ENCODE measurements around the gene PTCH1.
A peak's percentile ranks its signal among the peaks of the same experiment; 100 is the strongest.

The PTCH1 gene

GRCh38 chr9:95411054-95411892 lies 105.5 kb downstream of the PTCH1 start:
- TF ChIP-seq CTCF (IDR thresholded peaks at IDR 0.05; ENCODE audit: low read length, missing control alignments): no peak

GRCh38 chr9:95409650-95410426 lies 106.9 kb downstream of the PTCH1 start:
- H3K4me3 ChIP-seq (replicated peaks; ENCODE audit: low read depth, low read length): no peak overlapping the region
- TF ChIP-seq CTCF (IDR thresholded peaks at IDR 0.05; ENCODE audit: low read length, missing control alignments): no peak
- DNase-seq (ENCODE audit: low read depth): peak; percentile 88

More at GRCh38 chr9:95411054-95411892, 105.5 kb downstream of the PTCH1 start:
- DNase-seq (ENCODE audit: low read depth): no peak
- no peak overlapping the region for H3K4me3 ChIP-seq (replicated peaks; ENCODE audit: low read depth, low read length)

- TF ChIP-seq CTCF (IDR thresholded peaks at IDR 0.05; ENCODE audit: low read length, missing control alignments): no peak
- DNase-seq (ENCODE audit: low read depth): no peak
- no peak overlapping the region for H3K4me3 ChIP-seq (replicated peaks; ENCODE audit: low read depth, low read length)
Measured at GRCh38 chr9:95407524-95407923, 109.2 kb downstream of the PTCH1 start.

GRCh38 chr9:95406121-95406520 lies 110.7 kb downstream of the PTCH1 start:
- peak; percentile 78 for DNase-seq (ENCODE audit: low read depth)
- TF ChIP-seq CTCF (IDR thresholded peaks at IDR 0.05; ENCODE audit: low read length, missing control alignments): no peak

GRCh38 chr9:95399261-95399660 lies 117.5 kb downstream of the PTCH1 start:
- TF ChIP-seq CTCF (IDR thresholded peaks at IDR 0.05; ENCODE audit: low read length, missing control alignments): no peak
- DNase-seq (ENCODE audit: low read depth): no peak
- no peak overlapping the region for H3K4me3 ChIP-seq (replicated peaks; ENCODE audit: low read depth, low read length)

More at GRCh38 chr9:95406121-95406520, 110.7 kb downstream of the PTCH1 start:
- no peak overlapping the region for H3K4me3 ChIP-seq (replicated peaks; ENCODE audit: low read depth, low read length)
